GM12875 (cell line): ENCODE measurements around the gene PCGF3.

Experiments
- H3K4me3 ChIP-seq: one replicate; pipeline ENCODE4 v1.5.1; 2011; ENCODE audit warnings: low read depth, low read length, control low read depth
- TF ChIP-seq, protein P1 (sequence below): IDR thresholded peaks from 2 replicates; pipeline ENCODE4 v1.5.1; 2011; ENCODE audit warnings: low read depth, mild to moderate bottlenecking, control low read depth, inconsistent platforms, low read length, moderate library complexity, borderline replicate concordance; ENCODE audit not compliant: insufficient read depth

The PCGF3 gene

DNA sequence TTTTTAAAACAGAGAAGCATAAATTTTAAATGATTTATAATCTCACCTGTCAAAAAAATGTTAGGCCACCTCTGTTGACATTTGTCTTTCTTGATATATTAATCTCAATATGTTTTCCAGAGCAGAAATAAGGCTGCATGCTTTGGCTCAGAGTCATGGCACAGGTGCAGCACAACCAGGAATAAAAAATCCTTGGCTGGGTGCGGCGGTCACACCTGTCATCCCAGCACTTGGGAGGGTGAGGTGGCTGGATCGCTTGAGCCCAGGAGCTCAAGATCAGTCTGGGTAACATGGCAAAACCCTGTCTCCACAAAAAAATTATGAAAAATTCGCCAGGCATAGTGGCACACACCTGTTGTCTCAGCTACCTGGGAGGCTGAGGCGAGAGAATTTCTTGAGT is 102.2 kb downstream of the PCGF3 start:
- TF ChIP-seq, protein P1, sequence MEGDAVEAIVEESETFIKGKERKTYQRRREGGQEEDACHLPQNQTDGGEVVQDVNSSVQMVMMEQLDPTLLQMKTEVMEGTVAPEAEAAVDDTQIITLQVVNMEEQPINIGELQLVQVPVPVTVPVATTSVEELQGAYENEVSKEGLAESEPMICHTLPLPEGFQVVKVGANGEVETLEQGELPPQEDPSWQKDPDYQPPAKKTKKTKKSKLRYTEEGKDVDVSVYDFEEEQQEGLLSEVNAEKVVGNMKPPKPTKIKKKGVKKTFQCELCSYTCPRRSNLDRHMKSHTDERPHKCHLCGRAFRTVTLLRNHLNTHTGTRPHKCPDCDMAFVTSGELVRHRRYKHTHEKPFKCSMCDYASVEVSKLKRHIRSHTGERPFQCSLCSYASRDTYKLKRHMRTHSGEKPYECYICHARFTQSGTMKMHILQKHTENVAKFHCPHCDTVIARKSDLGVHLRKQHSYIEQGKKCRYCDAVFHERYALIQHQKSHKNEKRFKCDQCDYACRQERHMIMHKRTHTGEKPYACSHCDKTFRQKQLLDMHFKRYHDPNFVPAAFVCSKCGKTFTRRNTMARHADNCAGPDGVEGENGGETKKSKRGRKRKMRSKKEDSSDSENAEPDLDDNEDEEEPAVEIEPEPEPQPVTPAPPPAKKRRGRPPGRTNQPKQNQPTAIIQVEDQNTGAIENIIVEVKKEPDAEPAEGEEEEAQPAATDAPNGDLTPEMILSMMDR, result no peak
- H3K4me3 ChIP-seq, result no peak overlapping the region

DNA sequence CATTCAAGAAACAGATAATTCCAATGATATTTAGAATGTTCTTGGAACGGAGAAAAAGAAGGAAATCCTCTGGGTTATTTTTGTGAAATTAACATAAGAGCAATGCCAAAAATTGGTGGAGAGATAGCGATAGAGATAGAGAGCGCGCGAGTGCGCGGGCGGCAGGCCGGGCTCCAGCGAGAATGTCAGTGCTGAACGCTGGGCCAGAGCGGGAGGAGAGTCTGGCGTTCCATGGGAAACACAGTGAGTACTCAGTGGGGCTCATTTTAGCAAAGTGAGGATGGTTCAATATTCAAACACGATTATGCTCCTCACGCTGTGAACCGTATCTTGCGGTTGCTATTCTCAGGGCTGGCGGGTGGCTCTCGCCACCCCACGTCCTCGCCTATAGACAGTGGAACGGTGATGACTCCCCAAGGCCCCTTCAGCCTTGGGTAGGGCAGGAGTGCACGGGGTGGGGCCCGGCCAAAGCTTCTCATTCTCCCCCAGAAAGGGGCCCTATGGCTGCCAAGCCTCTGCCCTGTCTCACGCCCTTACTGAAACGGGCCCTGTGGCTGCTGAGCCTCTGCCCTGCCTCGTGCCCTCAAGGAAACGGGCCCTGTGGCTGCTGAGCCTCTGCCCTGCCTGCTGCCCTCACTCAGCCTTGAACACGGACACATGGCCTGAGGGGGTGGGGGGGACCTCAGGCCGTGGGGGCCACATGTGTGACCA is 103.4 kb downstream of the PCGF3 start:
- TF ChIP-seq, protein P1, result no peak
- H3K4me3 ChIP-seq, result no peak overlapping the region

DNA sequence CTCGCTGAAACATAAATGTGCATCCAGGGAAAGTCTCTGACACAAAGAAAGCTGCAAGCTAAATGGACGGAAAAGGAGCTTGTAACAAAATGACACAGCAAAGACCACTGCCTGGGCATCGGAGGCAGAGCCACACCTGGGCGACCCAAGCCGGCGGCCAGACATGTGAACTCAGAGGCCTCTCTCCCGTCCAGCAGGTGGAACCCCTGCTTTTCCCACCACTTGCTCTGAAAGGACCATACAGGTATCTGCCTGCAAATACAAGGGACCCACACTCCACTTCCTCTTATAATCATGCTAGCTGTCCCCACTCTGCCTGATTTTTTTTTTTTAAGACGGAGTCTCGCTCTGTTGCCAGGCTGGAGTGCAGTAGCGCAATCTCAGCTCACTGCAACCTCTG is 108.3 kb downstream of the PCGF3 start:
- TF ChIP-seq, protein P1, result no peak
- H3K4me3 ChIP-seq, result no peak overlapping the region

DNA sequence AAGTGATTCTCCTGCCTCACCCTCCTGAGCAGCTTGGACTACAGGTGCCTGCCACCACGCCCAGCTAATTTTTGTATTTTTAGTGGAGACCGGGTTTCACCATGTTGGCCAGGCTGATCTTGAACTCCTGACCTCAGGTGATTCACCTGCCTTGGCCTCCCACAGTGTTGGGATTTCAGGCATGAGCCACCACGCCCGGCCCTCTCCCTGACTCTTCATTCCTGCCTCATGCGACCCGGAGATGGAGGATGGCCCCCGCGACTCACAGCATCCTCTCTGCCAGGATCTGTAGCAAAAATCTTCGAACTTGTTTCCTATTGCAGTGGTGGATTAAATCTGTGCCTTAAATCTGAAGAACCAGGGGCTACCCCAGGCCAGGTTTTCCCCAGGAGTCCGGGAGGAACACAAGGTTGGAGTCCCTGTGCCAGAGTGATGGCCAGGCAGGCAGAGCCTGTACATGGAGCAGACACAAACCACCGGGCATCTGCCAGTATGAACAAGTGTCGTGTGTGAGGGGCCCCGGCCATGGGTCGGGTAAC is 108.7 kb downstream of the PCGF3 start:
- no peak overlapping the region for H3K4me3 ChIP-seq
- TF ChIP-seq, protein P1, result no peak

DNA sequence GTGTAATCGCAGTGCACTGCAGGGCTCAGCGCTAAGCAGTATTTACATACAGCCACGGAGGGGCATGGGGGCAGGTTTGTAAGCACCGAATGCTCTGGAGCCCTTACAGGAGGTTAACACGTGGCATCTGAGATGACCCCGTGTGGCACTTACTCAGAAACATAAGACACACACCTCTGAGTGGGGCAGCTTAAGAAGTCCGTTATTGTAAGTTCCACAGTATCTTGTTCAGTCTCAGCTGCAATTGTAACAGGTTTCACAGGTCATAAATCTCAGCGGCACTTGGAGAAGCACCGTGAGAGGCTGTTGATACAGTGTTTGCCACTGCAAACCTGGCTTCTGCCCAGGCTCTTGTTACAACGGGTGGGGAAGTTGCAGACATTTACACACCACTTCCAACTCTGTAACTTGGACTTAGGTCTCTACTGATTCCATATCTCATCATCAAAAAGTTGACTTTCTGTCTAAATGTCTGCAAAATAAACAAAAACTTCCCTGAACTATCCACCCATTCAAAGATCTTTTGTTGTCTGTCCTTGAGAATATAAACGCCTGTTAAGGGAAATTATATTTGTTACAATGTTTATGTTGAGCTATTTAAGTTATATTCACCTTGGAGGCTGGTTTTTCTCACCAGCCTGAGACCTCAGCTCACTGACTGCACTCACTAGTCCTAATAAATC is 110.0 kb downstream of the PCGF3 start:
- H3K4me3 ChIP-seq, result no peak overlapping the region
- TF ChIP-seq, protein P1, result no peak

DNA sequence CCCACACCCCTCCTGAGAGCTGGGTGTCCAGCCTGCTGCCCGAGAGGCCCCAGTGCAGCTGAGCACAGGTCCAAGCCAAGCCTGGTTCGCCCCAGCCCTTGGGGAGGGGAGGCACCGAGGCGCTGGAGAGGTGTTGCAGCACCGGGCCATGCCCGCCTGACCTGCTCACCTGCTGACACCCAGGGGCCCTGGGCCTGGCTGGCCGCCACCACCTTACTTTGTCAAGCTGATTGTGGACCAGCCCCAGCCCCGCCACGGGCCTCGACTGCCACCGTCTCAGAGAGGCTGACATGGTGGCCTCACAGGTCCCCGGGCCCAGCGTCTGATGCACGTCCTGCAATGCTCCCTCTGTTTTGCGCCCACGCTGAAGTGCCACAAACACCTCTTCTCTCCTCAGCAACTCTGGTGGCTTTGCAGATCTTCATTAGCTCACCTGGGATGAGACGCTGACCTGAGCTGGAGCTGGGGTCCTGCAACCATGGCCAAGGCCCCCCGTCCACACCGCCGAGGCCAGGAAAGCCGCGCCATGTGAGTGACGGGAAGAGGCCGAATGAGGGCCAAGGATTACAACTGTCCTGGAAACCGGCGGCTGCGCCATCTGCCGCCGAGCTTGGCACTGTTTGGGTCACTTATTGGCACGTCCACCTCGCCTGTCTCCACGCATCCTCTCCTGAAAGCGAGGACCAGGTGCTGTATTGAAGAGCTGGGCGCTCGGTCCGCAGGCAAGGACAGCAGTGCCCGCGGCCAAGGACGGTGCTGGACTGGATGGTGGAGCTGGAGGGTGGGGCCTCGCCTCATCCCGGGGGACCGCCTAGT is 112.7 kb downstream of the PCGF3 start:
- H3K4me3 ChIP-seq, result no peak overlapping the region

More for the DNA sequence above, 112.7 kb downstream of the PCGF3 start:
- TF ChIP-seq, protein P1, result no peak
